ENCODE data around the gene BFSP2.
"Not testable (repeated sequence)": the region's sequence is repeated elsewhere in the genome, so short reads cannot be mapped to it uniquely, and the experiment has no call there.

BFSP2 gene

GRCh38 chr3:133479895-133480669, 80.2 kb downstream of the BFSP2 start:
- no peak for DNase-seq (ENCODE audit: low read depth, low spot score)

DNA sequence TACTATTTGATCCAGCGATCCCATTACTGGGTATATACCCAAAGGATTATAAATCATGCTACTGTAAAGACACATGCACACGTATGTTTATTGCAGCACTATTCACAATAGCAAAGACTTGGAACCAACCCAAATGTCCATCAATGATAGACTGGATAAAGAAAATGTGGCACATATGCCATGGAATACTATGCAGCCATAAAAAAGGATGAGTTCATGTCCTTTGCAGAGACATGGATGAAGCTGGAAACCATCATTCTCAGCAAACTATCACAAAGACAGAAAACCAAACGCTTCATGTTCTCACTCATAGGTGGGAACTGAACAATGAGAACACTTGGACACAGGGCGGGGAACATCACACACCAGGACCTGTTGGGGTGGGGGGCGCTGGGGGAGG, 82.6 kb downstream of the BFSP2 start:
- DNase-seq (ENCODE audit: low read depth, low spot score) = not testable (repeated sequence)

DNA sequence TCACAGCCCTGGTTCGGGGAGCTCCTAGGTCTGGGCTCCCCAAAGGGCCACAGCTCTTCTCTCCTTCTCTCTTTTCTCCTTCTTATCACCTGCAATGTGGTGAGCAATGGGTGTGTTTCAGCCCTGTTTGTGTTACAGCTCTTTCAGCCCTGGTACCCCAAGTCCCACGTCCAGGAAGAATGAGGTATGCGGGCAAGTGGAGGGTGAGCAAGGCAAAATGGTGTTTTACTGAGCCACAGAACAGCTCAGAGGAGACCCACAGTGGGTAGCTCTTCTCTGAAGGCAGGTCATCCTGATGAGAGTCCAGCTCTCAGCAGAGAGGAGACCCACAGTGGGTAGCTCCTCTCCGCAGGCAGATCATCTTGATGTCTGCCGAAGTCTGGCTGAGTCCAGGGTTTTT, 86.8 kb downstream of the BFSP2 start:
- no peak for DNase-seq (ENCODE audit: low read depth, low spot score)

DNA sequence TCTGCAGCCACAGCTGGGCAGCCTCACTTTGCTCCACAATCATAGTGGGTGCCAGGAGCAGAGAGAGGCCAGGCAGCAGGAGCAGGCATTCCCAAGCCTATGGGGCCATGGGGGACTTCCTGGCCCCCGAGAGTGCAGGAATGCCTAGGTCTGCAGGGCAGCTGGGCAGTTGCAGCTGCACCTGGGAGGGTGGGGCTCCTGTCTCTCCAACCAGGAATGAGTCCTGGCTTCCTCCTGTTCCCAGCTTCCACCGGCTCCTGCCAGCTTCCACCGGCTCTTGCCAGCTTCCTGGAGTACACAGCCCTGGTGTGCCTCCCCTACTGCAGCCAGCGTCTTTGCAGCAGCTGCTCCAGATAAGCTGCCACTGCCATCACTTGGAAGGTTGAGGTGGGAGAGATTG, 87.3 kb downstream of the BFSP2 start:
- DNase-seq (ENCODE audit: low read depth, low spot score) = no peak

DNA sequence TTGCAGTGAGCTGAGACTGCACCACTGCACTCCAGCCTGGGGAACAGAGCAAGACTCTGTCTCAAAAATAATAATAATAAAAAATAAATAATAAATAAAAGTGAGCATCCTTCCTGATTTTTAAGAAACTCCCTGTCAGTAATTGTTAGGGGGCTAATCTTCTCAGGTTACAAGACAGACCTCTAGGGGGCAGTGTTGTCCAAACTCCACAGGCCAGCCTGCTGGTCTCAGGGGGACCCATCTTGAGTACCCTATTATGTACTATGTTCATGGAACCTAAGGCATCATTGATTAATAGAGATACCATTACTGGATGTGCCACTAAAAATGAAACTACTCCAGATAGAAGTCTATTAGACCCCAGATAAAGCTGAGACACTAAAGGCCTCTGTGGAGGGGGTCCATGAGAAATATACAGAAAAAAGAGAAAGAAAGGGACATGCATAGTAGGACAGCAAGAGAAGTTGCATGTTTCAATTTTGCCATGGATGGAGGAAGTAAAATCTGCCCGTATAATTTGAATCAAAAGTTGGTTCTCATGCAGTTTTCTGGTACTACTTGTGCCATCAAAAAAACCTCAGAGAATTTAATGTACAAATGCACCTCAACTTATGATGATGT, 88.2 kb downstream of the BFSP2 start:
- DNase-seq (ENCODE audit: low read depth, low spot score) = no peak

- DNase-seq (ENCODE audit: low read depth, low spot score) = no peak
Observed at GRCh38 chr3:133488785-133489367, 89.0 kb downstream of the BFSP2 start.

DNA sequence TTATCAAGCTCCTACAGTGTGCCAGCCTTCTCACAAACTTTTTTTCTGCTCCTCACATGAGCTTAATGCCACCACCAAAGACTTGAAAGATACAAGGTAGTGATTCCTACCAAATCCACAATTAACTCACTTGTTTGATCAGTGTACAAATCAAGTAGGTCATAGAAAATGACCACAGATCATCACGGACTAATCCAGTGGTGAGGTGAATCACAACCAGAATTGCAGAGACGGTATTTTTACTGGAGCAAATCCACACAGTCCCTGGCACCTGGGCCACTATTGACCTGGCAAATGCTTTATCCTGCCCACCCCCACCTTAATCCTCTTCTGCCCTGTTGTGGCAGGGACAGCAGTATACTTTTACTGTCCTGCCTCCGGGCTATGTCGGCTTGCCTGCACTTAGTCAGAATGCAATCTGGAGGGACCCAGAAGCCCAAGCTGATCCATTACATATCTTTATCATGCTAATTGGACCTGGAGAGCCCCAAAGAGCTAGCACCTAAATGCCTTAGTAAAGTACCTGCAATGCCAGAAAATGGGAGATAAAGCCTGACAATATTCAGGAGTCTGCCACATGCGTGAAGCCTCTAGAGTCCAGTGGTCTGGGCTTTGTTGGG, 89.7 kb downstream of the BFSP2 start:
- DNase-seq (ENCODE audit: low read depth, low spot score) = no peak

- no peak for DNase-seq (ENCODE audit: low read depth, low spot score)
Observed at GRCh38 chr3:133490468-133491351, 90.9 kb downstream of the BFSP2 start.

DNA sequence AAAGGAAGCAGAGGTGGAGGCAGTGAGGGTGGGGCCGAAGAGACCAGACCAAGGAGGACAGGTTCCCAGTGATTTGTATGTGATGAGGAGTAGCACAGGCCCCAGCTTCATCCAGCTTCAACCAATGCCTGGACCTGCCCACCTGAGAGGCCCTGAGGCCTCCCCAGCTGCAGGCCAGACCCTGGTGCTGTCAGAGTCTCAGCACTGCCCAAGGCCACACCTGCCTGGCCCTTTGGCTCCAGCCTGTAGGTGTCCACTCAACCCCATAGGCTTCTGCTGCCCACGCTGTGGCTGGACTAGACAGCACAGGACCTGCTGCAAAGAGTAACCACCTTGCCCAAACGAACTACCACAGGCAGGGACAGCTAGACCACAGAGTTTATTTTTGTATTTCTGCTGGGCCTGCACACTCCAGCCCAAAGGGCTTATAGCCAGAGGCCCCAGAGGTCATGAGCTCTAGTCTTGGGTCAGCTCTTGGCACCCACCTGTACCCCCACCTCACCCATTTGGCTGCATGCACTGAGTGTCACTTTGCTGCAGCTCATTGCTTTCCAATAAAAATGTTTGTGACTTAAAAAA, 91.7 kb downstream of the BFSP2 start:
- no peak for DNase-seq (ENCODE audit: low read depth, low spot score)

GRCh38 chr3:133492159-133492741, 92.4 kb downstream of the BFSP2 start:
- DNase-seq (ENCODE audit: low read depth, low spot score) = no peak

GRCh38 chr3:133494469-133494868, 94.6 kb downstream of the BFSP2 start:
- no peak for DNase-seq (ENCODE audit: low read depth, low spot score)

- not testable (repeated sequence) for DNase-seq (ENCODE audit: low read depth, low spot score)
Observed at GRCh38 chr3:133502542-133502941, 102.7 kb downstream of the BFSP2 start.

DNA sequence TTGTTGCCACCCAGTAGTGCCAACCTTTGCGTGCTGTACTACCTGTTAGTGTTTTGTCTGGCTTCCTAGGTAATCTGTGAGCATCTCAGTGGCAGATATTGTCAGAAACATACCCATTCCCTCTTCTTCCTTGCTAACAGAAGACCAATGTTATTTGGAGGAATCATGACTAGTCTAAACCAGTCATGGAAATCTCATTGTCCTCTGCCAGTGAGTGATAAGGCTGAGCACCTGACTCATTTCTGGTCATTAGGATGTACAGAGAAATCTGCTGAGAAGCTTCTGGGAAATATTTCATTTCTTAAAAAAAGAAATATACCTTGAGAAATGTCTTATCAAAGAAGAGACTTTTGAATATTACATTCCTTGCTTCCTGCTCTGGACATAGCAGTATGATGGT, 103.6 kb downstream of the BFSP2 start:
- no peak for DNase-seq (ENCODE audit: low read depth, low spot score)

DNA sequence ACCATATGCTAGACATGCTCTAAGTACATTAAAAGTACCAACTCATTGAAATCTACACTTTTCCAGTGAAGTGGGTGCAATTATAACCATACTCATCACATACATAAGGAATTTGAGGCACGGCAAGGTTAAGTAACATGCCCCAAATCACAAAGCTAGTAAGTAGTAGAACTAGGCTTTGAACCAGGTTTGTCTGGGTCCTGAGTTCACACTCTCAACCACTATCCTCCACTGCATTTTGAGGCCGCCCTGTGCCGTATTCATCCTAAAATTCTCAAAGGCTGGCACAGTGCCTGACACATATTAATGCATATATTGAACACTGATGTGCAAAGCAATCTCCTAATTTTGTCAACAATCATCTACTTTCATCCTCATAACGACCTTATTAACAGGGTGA, 104.9 kb downstream of the BFSP2 start:
- DNase-seq (ENCODE audit: low read depth, low spot score) = no peak

DNA sequence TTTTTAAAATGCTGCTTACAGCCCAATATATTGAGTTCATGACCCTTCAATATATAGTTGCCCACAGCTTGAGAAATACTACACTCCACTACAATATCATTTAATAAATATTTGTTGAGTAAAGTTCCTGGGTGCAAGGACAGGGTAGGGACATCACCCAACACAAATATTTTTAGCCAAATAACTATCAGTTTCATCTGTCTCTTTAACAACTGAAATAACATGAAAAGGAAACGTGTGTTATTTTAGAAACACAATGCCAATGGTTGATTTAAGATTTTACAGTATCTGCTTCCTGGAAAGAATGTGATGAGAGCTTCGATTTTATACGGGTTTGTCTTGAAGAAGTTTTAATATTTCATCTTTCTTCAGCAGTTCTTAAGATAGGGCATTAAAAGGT, 106.0 kb downstream of the BFSP2 start:
- DNase-seq (ENCODE audit: low read depth, low spot score) = no peak

DNA sequence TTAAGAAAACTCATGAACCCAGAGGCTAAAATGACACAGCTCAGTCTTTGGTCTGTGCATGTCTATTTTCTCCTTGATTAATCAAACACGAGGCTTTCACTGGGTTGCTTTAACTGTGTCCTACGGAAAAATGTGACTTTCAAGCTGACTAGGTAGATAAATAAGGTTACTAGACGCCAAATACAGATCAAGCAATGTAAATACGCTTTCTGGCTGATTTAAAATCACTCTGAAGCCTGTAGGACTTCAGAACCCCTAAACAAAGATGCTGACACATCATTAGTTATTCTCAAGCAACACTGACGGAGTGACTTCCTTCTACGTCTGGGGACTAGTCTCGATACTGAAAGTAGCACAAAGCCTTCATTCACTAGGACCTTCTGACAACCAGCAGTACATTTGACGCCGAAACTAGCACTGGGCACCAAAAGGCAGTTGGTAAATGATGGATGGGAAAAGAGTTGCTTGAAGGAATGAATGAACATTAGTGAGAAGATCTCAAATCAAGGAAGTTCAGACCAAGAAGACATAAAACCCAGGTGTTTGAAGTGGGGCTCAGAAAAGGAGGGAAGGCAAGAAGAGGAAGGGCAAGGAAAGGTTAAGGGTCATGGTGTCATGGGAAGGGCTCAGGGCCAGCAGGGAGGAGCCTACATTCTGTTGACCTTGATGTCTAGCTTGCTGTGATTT, 106.5 kb downstream of the BFSP2 start:
- no peak for DNase-seq (ENCODE audit: low read depth, low spot score)

DNA sequence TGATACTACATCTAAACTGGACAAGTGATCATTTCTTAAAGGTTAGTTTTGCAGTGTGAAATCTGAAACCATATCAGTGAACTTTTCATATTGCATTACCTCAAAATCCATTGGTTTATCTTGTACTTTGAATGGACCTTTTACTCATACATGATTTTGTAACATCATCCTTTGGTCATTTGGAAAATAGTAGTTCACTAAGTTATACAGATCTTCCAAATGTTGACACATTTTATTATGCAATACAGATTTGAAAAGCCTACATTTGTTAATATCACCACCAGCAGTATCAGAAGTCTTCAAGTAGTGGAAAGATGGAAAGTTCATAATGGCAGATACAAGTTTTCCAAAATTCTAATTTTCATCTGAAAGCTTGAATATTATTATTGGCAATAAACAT, 109.6 kb downstream of the BFSP2 start:
- DNase-seq (ENCODE audit: low read depth, low spot score) = no peak

GRCh38 chr3:133512416-133513089, 112.7 kb downstream of the BFSP2 start:
- no peak for DNase-seq (ENCODE audit: low read depth, low spot score)

DNA sequence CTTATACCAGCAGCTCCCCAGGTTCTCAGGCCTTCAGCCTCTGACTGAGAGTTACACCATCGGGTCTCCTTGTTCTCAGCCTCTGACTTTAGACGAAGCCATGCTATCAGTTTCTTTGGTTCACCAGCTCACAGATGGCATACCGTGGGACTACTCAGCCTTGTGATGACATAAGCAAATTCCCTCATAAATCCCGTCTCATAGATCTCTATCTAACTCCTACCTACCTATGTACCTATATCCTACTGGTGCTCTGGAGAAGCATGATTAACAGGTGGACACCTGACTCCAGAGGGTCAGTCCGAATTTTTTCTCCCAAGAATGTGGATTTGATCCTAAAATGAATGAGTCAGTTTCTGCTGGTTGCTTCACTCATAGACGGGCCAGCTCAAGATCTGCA, 114.6 kb downstream of the BFSP2 start:
- no peak for DNase-seq (ENCODE audit: low read depth, low spot score)

DNA sequence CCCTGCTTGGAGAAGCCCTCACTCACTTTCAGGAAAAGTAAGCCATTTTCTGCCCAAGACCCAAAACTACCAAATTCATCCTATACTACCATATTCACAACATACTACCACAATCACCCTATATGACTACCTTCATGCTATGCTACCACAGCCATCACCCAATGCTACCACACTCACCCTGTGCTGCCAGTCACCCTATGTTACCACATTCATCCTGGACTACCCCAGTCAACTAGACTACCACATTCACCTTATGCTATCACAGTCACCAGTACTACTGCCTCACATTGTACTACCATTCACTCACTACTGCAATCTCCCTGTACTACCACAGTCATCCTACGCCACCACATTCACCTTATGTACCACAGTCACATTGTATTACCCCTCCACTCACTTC, 115.3 kb downstream of the BFSP2 start:
- DNase-seq (ENCODE audit: low read depth, low spot score) = no peak

Measured in smooth muscle cell of the brain vasculature (primary cell).